OCI-LY7 (cell line): ENCODE data around the gene GRIK2. TPM values are rescaled to one million over a fixed set of nuclear protein-coding genes. Genes with fewer than 3 reads are reported as not detected.

Experiments
- BruUV-seq: library from RNA; stranded (reverse); fragments of 400-500 nt; replicated peaks from 2 replicates; lab custom pipeline; 2021; lab: Mats Ljungman, UMichigan
- CTCF ChIA-PET: fragments of 300-600 bp; sonication (Branson Sonifier 250); formaldehyde crosslinking; loops from one replicate; lab custom pipeline; 2022; ENCODE audit warnings: antibody characterized with exemption; ENCODE audit not compliant: unreplicated experiment; lab: Charles Lee
- POLR2A ChIA-PET: fragments of 300-600 bp; sonication (Branson Sonifier 250); formaldehyde crosslinking; loops from one replicate; lab custom pipeline; 2022; ENCODE audit warnings: antibody characterized with exemption; lab: Charles Lee
- DNase-seq: peaks from one replicate; pipeline ENCODE4 v3.0.0-alpha.2; 2015; ENCODE audit warnings: low spot score
- H2AFZ ChIP-seq: fragments of 200-600 bp; sonication (generic), shearing (Covaris generic); 2 replicates; pipeline ENCODE4 v1.6.1; 2014; ENCODE audit warnings: mild to moderate bottlenecking, antibody characterized with exemption, low read length, moderate library complexity
- H3K27ac ChIP-seq: fragments of 200-600 bp; sonication (generic); 2 replicates; pipeline ENCODE4 v1.5.1; 2014; ENCODE audit warnings: mixed run types, low read depth, mild to moderate bottlenecking, moderate library complexity, low read length, inconsistent platforms; ENCODE audit not compliant: poor library complexity, severe bottlenecking
- H3K36me3 ChIP-seq: fragments of 200-600 bp; sonication (generic); 2 replicates; pipeline ENCODE4 v1.6.1; 2014; ENCODE audit warnings: mild to moderate bottlenecking, antibody characterized with exemption, low read length, moderate library complexity, mixed read lengths; ENCODE audit not compliant: insufficient read depth
- H3K4me1 ChIP-seq: fragments of 200-600 bp; sonication (generic); 2 replicates; pipeline ENCODE4 v1.5.1; 2014; ENCODE audit warnings: mild to moderate bottlenecking, low read length; ENCODE audit not compliant: insufficient read depth, poor library complexity, severe bottlenecking
- H3K4me2 ChIP-seq: fragments of 200-600 bp; sonication (generic); 2 replicates; pipeline ENCODE4 v1.6.1; 2014; ENCODE audit warnings: mild to moderate bottlenecking, low read length
- H3K4me3 ChIP-seq: fragments of 200-600 bp; sonication (generic); 2 replicates; pipeline ENCODE4 v1.5.1; 2014; ENCODE audit warnings: mild to moderate bottlenecking, low read depth, low read length; ENCODE audit not compliant: poor library complexity, severe bottlenecking
- H3K79me2 ChIP-seq: fragments of 200-600 bp; sonication (generic); 2 replicates; pipeline ENCODE4 v1.6.1; 2016; ENCODE audit warnings: low read depth, mild to moderate bottlenecking, low read length, moderate library complexity, mixed read lengths; ENCODE audit not compliant: insufficient read depth
- H3K9me2 ChIP-seq: fragments of 200-600 bp; sonication (generic); 2 replicates; pipeline ENCODE4 v1.6.1; 2016; ENCODE audit warnings: mild to moderate bottlenecking, low read length, mixed read lengths; ENCODE audit not compliant: insufficient read depth
- H3K9me3 ChIP-seq: fragments of 200-600 bp; sonication (generic); 2 replicates; pipeline ENCODE4 v1.6.1; 2014; ENCODE audit warnings: mild to moderate bottlenecking, mixed run types, low read length, mixed read lengths
- H4K20me1 ChIP-seq: fragments of 200-600 bp; sonication (generic); 2 replicates; pipeline ENCODE4 v1.6.1; 2014; ENCODE audit warnings: mild to moderate bottlenecking, antibody characterized with exemption, low read length, moderate library complexity, mixed read lengths; ENCODE audit not compliant: insufficient read depth
- EZH2phosphoT487 ChIP-seq: fragments of 200-600 bp; sonication (generic); IDR thresholded peaks from 2 replicates; pipeline ENCODE4 v1.6.1; 2018; ENCODE audit warnings: low read depth, borderline replicate concordance, mild to moderate bottlenecking, mixed run types, antibody characterized with exemption, low read length, moderate library complexity, mixed read lengths
- intact Hi-C: fragments of 100-400 bp; cut with micrococcal nuclease; formaldehyde crosslinking; loops from one replicate; pipeline ENCODE4 v1.10.0; 2022; ENCODE audit not compliant: unreplicated experiment
- total RNA-seq, 2 experiments: library from RNA; depleted of rRNA in 1 of 2; stranded (reverse); fragments of >200 nt in 1 of 2; shearing (Covaris generic) in 1 of 2; gene quantifications; 2 replicates each; pipeline ENCODE4 v1.2.3, GENCODE V29; 2014 to 2022
- TF ChIP-seq, protein P1 (sequence below): fragments of 200-600 bp; sonication (generic); conservative IDR thresholded peaks from 2 replicates; pipeline ENCODE4 v1.5.1; 2014; ENCODE audit warnings: mild to moderate bottlenecking, antibody characterized with exemption, low read length, moderate library complexity, mixed read lengths

Gene GRIK2
- total RNA-seq, 2 experiments from 2014 or later = not detected

GRCh38 chr6:101700655-101701054, 307.1 kb downstream of the GRIK2 start:
- H3K79me2 ChIP-seq = no peaks in the 10 kb centered on the region
- ChIA-PET POLR2A (no interaction called here), CTCF (no interaction called here)
- intact Hi-C loops = no loop called here
- no peak for DNase-seq
- no peaks in the 10 kb centered on the region for H3K9me2 ChIP-seq
- BruUV-seq = no TSS peak
- TF ChIP-seq, protein P1, sequence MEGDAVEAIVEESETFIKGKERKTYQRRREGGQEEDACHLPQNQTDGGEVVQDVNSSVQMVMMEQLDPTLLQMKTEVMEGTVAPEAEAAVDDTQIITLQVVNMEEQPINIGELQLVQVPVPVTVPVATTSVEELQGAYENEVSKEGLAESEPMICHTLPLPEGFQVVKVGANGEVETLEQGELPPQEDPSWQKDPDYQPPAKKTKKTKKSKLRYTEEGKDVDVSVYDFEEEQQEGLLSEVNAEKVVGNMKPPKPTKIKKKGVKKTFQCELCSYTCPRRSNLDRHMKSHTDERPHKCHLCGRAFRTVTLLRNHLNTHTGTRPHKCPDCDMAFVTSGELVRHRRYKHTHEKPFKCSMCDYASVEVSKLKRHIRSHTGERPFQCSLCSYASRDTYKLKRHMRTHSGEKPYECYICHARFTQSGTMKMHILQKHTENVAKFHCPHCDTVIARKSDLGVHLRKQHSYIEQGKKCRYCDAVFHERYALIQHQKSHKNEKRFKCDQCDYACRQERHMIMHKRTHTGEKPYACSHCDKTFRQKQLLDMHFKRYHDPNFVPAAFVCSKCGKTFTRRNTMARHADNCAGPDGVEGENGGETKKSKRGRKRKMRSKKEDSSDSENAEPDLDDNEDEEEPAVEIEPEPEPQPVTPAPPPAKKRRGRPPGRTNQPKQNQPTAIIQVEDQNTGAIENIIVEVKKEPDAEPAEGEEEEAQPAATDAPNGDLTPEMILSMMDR = no peak
- no peak for TF ChIP-seq EZH2phosphoT487
- no peaks in the 10 kb centered on the region for H4K20me1 ChIP-seq
- no peaks in the 10 kb centered on the region for H3K9me3 ChIP-seq
- H3K4me3 ChIP-seq = no peak overlapping the region
- H3K27ac ChIP-seq = no peak overlapping the region
- no peaks in the 10 kb centered on the region for H3K36me3 ChIP-seq
- H3K4me2 ChIP-seq = no peak overlapping the region
- H3K4me1 ChIP-seq = no peaks in the 10 kb centered on the region
- H2AFZ ChIP-seq = no peak overlapping the region

DNA sequence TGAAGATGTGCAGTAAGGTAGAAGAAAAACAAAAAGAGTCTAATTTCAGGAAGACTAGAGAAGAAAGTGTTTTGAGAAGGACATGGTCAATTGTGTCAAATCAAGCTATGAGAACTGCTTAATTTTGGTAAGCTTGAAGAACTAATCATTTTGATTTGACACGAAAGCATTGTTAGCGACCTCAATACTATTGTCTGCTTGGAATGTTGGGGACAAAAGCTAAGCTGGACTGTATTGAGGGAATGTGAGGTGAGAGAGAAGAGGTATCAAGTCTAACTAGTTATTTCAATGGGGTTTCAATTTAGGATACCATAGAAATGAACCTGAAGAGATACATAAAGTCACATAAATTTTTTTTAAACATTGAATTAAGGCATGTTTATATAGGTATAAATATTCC, 309.8 kb downstream of the GRIK2 start:
- no TSS peak for BruUV-seq
- H3K9me2 ChIP-seq = no peaks in the 10 kb centered on the region
- no peaks in the 10 kb centered on the region for H3K79me2 ChIP-seq
- no peak overlapping the region for H3K27ac ChIP-seq
- TF ChIP-seq, protein P1 = no peak
- TF ChIP-seq EZH2phosphoT487 = no peak
- no peak overlapping the region for H3K4me2 ChIP-seq
- no peak overlapping the region for H2AFZ ChIP-seq
- CTCF ChIA-PET = no interaction called here
- no peaks in the 10 kb centered on the region for H3K36me3 ChIP-seq
- H3K4me3 ChIP-seq = no peak overlapping the region
- no peaks in the 10 kb centered on the region for H3K9me3 ChIP-seq
- no peaks in the 10 kb centered on the region for H3K4me1 ChIP-seq
- no peak for DNase-seq
- no peaks in the 10 kb centered on the region for H4K20me1 ChIP-seq
- POLR2A ChIA-PET = interaction anchor here (1.3 kb wide), 1 partner anchor 9 kb away, joined by 3 read pairs; no protein-coding TSS in a partner anchor
- intact Hi-C loops = no loop called here

GRCh38 chr6:101705866-101706265, 312.4 kb downstream of the GRIK2 start:
- H3K4me2 ChIP-seq = no peak overlapping the region
- H4K20me1 ChIP-seq = no peaks in the 10 kb centered on the region
- TF ChIP-seq, protein P1 = no peak
- no peak for TF ChIP-seq EZH2phosphoT487
- H3K36me3 ChIP-seq = no peaks in the 10 kb centered on the region
- BruUV-seq = no TSS peak
- intact Hi-C loops = no loop called here
- H3K4me3 ChIP-seq = no peak overlapping the region
- no peaks in the 10 kb centered on the region for H3K4me1 ChIP-seq
- ChIA-PET CTCF (no interaction called here), POLR2A (no interaction called here)
- no peaks in the 10 kb centered on the region for H3K79me2 ChIP-seq
- DNase-seq = no peak
- no peak overlapping the region for H2AFZ ChIP-seq
- H3K9me3 ChIP-seq = no peaks in the 10 kb centered on the region
- no peaks in the 10 kb centered on the region for H3K9me2 ChIP-seq
- no peak overlapping the region for H3K27ac ChIP-seq
